GM23248 (cell line): ENCODE results near the gene TMPRSS15. TPM values are rescaled to one million over a fixed set of nuclear protein-coding genes. Genes with fewer than 3 reads are reported as not detected.

ENCODE experiments used
- DNase-seq: peaks from one replicate; pipeline ENCODE4 v3.0.0-alpha.2; 2015
- H2AFZ ChIP-seq: fragments of 200-600 bp; sonication (generic); 2 replicates; pipeline ENCODE4 v1.6.1; 2016; ENCODE audit warnings: antibody characterized with exemption
- H3F3A ChIP-seq: fragments of 200-600 bp; sonication (generic); 2 replicates; pipeline ENCODE4 v1.6.1; 2016; ENCODE audit warnings: mild to moderate bottlenecking, antibody characterized with exemption, mixed run types; ENCODE audit not compliant: insufficient read depth
- H3K27ac ChIP-seq: fragments of 200-600 bp; sonication (generic); 2 replicates; pipeline ENCODE4 v1.5.1; 2016; ENCODE audit warnings: mild to moderate bottlenecking
- H3K27me3 ChIP-seq: fragments of 200-600 bp; sonication (generic); replicated peaks from 2 replicates; pipeline ENCODE4 v1.6.1; 2016; ENCODE audit warnings: mild to moderate bottlenecking; ENCODE audit not compliant: insufficient read depth
- H3K36me3 ChIP-seq: fragments of 200-600 bp; sonication (generic); 2 replicates; pipeline ENCODE4 v1.6.1; 2016; ENCODE audit warnings: low read depth, mild to moderate bottlenecking
- H3K4me1 ChIP-seq: fragments of 200-600 bp; sonication (generic); 2 replicates; pipeline ENCODE4 v1.6.1; 2016; ENCODE audit warnings: mild to moderate bottlenecking; ENCODE audit not compliant: insufficient read depth
- H3K4me2 ChIP-seq: fragments of 200-600 bp; sonication (generic); one replicate; pipeline ENCODE4 v1.6.1; 2016; ENCODE audit warnings: mild to moderate bottlenecking; ENCODE audit not compliant: unreplicated experiment
- H3K4me3 ChIP-seq: fragments of 200-600 bp; sonication (generic); 2 replicates; pipeline ENCODE4 v1.5.1; 2016; ENCODE audit warnings: mild to moderate bottlenecking
- H3K79me2 ChIP-seq: fragments of 200-600 bp; sonication (generic); 2 replicates; pipeline ENCODE4 v1.6.1; 2016; ENCODE audit warnings: mild to moderate bottlenecking; ENCODE audit not compliant: insufficient read depth
- H3K9ac ChIP-seq: fragments of 200-600 bp; sonication (generic); 2 replicates; pipeline ENCODE4 v1.6.1; 2016; ENCODE audit warnings: mild to moderate bottlenecking
- H3K9me2 ChIP-seq: fragments of 200-600 bp; sonication (generic); 2 replicates; pipeline ENCODE4 v1.6.1; 2016; ENCODE audit warnings: mixed run types, mild to moderate bottlenecking, moderate library complexity; ENCODE audit not compliant: insufficient read depth
- H3K9me3 ChIP-seq: fragments of 200-600 bp; sonication (generic); one replicate; pipeline ENCODE4 v1.6.1; 2017; ENCODE audit warnings: low read depth
- H4K20me1 ChIP-seq: fragments of 200-600 bp; sonication (generic); 2 replicates; pipeline ENCODE4 v1.6.0; 2016; ENCODE audit not compliant: insufficient read depth
- EZH2 ChIP-seq: fragments of 200-600 bp; sonication (generic); IDR thresholded peaks from 2 replicates; pipeline ENCODE4 v1.6.1; 2018; ENCODE audit warnings: antibody characterized with exemption, mild to moderate bottlenecking; ENCODE audit not compliant: insufficient read depth, poor library complexity, severe bottlenecking
- EZH2phosphoT487 ChIP-seq: fragments of 200-600 bp; sonication (generic); IDR thresholded peaks from 2 replicates; pipeline ENCODE4 v1.6.1; 2018; ENCODE audit warnings: antibody characterized with exemption, moderate library complexity, mild to moderate bottlenecking, low read depth; ENCODE audit not compliant: insufficient read depth
- WGBS, 2 experiments: methylation state at CpG; one replicate each; pipeline ENCODE4 v1.1.6; 2015 to 2017; ENCODE audit warnings: low lambda C conversion rate in 2 of 2, low coverage in 1 of 2; ENCODE audit errors: missing lambda C conversion rate in 2 of 2; 5-methylcytosine and 5-hydroxymethylcytosine counted together
- in situ Hi-C: fragments of 300-500 bp; cut with MboI; formaldehyde crosslinking; loops from 2 replicates; pipeline ENCODE4 v1.15.0; 2020
- polyA plus RNA-seq: library from polyadenylated mRNA; unstranded; fragments of >200 nt; fragmentation: Nextera tagmentation; extraction: Ambion mirVana; gene quantifications from 2 replicates; pipeline ENCODE4 v1.2.1, GENCODE V29; 2016
- total RNA-seq: library from RNA; depleted of rRNA; stranded (reverse); fragments of >200 nt; shearing (Covaris generic); gene quantifications from 2 replicates; pipeline ENCODE4 v1.2.3, GENCODE V29; 2014; rRNA removed

Gene TMPRSS15
- total and polyA plus RNA-seq, 2 experiments from 2014 or later, result not detected

GRCh38 chr21:18235545-18235944 is 168.0 kb downstream of the TMPRSS15 start:
- Histone ChIP-seq H3K79me2 (no peaks in the 10 kb centered on the region), H3K9me3 (no peaks in the 10 kb centered on the region), H3F3A (no peaks in the 10 kb centered on the region), H3K4me2 (no peak overlapping the region), H3K27ac (no peak overlapping the region), H3K9me2 (no peaks in the 10 kb centered on the region), H3K27me3 (no peaks in the 10 kb centered on the region), H3K4me3 (no peak overlapping the region), H3K36me3 (no peaks in the 10 kb centered on the region), H3K9ac (no peak overlapping the region), H3K4me1 (no peaks in the 10 kb centered on the region), H4K20me1 (no peaks in the 10 kb centered on the region), H2AFZ (no peak overlapping the region)
- DNase-seq, result no peak
- in situ Hi-C loops, result no loop called here
- 2 to 3% methylated on average over 1 of the region's 1 CpG for WGBS, 2 experiments
- TF ChIP-seq EZH2phosphoT487 (no peak), EZH2 (no peak)

GRCh38 chr21:18228060-18228739 is 175.4 kb downstream of the TMPRSS15 start:
- no peaks in the 10 kb centered on the region for H3F3A ChIP-seq
- no peak overlapping the region for H3K9ac ChIP-seq
- 2 to 3% methylated on average over 5 of the region's 5 CpGs for WGBS, 2 experiments
- no peak overlapping the region for H2AFZ ChIP-seq
- no peaks in the 10 kb centered on the region for H3K9me2 ChIP-seq
- no peaks in the 10 kb centered on the region for H3K27me3 ChIP-seq
- no peaks in the 10 kb centered on the region for H4K20me1 ChIP-seq
- no peaks in the 10 kb centered on the region for H3K4me1 ChIP-seq
- H3K4me2 ChIP-seq, result no peak overlapping the region
- H3K79me2 ChIP-seq, result no peaks in the 10 kb centered on the region
- in situ Hi-C loops, result no loop called here
- H3K9me3 ChIP-seq, result peaks cover 3% of the 10 kb centered on the region
- no peak for TF ChIP-seq EZH2phosphoT487
- TF ChIP-seq EZH2, result no peak
- H3K4me3 ChIP-seq, result no peak overlapping the region
- H3K36me3 ChIP-seq, result no peaks in the 10 kb centered on the region
- no peak for DNase-seq
- H3K27ac ChIP-seq, result no peak overlapping the region

DNA sequence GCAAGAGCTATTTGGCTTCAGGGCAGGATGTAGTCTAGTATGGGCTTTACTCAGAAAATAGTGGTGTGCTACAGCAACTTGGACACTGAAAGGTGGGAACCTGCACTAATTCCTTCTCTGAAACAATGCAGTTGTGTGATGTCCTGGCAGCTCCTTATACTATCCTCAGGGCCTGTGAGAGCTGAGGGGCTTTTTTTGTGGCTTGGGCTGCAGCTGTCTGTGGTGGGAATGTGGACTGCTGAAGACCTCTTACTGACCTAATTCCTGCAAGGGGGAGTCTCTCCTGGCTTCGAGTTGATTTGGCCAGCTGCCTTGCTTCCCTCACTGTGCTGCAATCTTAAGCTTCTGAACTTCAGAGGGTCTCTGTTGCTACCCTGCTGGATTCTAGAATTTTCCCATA is 181.2 kb downstream of the TMPRSS15 start:
- Histone ChIP-seq H3K4me3 (no peak overlapping the region), H3F3A (no peaks in the 10 kb centered on the region), H3K4me2 (no peak overlapping the region), H2AFZ (no peak overlapping the region), H3K9me3 (peaks cover 3% of the 10 kb centered on the region), H3K27me3 (no peaks in the 10 kb centered on the region), H3K36me3 (no peaks in the 10 kb centered on the region), H3K9ac (no peak overlapping the region), H4K20me1 (no peaks in the 10 kb centered on the region), H3K4me1 (no peaks in the 10 kb centered on the region), H3K27ac (no peak overlapping the region), H3K79me2 (no peaks in the 10 kb centered on the region), H3K9me2 (no peaks in the 10 kb centered on the region)
- in situ Hi-C loops, result no loop called here
- 0 to 7% methylated on average over 1 of the region's 1 CpG for WGBS, 2 experiments
- no peak for TF ChIP-seq EZH2
- no peak for TF ChIP-seq EZH2phosphoT487
- DNase-seq, result no peak

- Histone ChIP-seq H3K9me3 (peaks cover 3% of the 10 kb centered on the region), H3K4me2 (no peak overlapping the region), H2AFZ (no peak overlapping the region), H3K27me3 (no peaks in the 10 kb centered on the region), H4K20me1 (no peaks in the 10 kb centered on the region), H3F3A (no peaks in the 10 kb centered on the region), H3K27ac (no peak overlapping the region), H3K36me3 (no peaks in the 10 kb centered on the region), H3K4me3 (no peak overlapping the region), H3K4me1 (no peaks in the 10 kb centered on the region), H3K9ac (no peak overlapping the region), H3K79me2 (no peaks in the 10 kb centered on the region), H3K9me2 (no peaks in the 10 kb centered on the region)
- no peak for DNase-seq
- in situ Hi-C loops, result no loop called here
- no peak for TF ChIP-seq EZH2phosphoT487
Measured at GRCh38 chr21:18220498-18220897, 183.1 kb downstream of the TMPRSS15 start.

Other genes starting within 250 kb of the TMPRSS15 start
- not detected in 2 replicates for gene CHODL, start 159.0 kb downstream of the TMPRSS15 start, total RNA-seq
- not detected in 2 replicates for gene CHODL, start 159.0 kb downstream of the TMPRSS15 start, polyA plus RNA-seq